Activated CD8-positive, alpha-beta memory T cell treated with anti-CD3 and anti-CD28 coated beads for 48 hours (primary cell): ENCODE measurements around the gene POMGNT2.

Experiments
- DNase-seq, 3 experiments: peaks; one replicate each; pipeline ENCODE4 v3.0.0-alpha.2; 2020; ENCODE audit warnings: low read depth in 2 of 3, low spot score in 2 of 3

The POMGNT2 gene

DNA sequence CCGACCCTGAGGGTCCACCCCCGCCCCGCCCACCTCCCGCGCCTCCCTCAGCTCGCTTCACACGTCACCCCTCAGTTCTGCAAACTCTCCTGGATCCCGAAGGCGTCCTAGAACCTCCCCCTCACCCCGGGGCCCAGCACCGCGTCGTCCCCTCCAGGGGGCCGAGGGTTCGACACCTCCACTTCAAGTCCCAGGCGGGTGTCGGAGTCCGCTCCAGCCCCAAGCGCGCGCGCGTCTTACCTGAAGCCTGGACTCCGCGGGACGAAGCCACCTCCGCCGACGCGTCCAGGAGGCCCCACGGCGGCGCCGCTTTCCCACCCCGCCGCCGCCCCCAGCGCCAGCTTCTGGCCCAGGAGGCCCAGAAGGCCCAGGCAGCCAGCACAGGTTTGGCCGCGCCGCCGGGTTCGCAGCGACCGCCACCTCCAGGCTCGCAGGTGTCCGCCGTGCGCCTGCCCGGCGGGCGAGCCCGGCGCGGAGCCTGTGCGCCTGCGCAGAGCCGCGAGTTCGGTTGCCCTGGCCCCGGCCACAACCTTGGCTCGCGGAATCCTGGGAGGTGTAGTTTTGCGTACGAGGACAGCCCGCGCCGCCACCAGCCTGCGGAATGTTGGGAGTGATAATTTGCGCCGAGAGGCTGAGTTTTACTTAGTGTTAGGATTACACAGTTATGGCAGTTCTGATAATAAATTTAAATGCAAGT, at the start of gene POMGNT2:
Gene POMGNT2, minus strand, starts transcription at position 484 of the 697 bp plus-strand sequence. CDS start 24,648 bp downstream, outside the sequence.
- peak; percentile 70 to 75 (median 71) for DNase-seq

- DNase-seq = no peak
These were observed 49.1 kb upstream of the POMGNT2 start for GRCh38 chr3:43154980-43155379.

DNA sequence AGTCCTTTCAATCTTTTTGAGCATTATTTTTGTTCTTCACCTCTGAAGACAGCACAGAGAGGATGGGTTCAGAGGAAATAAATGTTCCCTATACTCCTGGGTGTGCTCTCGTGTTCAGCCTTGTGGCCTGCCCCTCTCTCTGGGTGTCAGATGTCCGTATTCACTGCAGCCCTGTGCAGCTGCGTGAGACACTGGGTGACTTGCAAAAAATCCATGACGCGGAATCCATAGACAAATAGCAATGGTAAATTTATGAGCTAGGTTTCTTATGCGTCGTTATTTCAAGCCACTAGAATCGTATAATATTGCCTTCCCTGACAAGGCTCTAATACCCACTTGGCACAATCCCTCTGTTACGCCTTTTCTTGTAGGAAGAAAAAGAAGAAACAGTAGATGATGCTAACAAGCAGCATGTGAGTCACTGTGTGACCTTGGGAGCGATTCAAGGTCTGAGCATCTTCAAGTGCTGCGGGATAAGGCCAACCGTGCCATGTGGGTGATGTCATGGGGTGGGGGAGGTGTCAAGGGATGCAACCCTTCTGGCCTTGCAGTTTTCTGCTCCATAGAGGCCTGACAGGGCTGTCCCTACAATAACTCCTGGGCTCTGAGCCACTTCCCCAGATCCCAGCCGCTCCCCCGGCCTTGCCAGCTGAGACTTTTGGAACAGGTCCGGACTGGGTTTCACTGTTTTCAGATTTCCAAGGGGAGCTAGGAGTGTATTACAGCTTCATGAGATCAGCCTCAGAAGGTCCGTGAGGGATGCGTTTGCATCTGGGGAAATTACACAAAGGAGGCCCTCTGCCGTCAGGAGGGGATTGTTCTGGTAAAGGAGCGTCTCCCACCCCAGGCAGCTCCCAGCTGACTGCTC, 47.6 kb upstream of the POMGNT2 start:
- DNase-seq = no peak

DNA sequence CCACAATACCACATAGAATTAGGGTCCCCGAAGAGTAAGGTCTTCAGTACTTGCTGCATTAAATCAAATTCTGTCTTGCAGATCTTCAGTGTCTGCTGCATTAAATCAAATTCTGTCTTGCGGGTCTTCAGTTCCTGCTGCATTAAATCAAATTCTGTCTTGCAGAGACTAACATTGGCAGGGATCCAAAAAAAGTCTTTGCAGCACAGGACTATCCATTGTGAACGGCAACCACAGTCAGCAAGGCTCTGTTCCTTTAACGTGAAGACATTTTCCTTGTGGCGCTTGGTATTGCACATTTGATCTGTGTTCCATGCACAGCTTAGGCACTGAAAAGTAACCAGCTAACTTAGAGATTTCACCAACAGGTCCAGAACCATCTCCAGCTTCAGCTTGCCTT, 46.8 kb upstream of the POMGNT2 start:
- no peak for DNase-seq

DNA sequence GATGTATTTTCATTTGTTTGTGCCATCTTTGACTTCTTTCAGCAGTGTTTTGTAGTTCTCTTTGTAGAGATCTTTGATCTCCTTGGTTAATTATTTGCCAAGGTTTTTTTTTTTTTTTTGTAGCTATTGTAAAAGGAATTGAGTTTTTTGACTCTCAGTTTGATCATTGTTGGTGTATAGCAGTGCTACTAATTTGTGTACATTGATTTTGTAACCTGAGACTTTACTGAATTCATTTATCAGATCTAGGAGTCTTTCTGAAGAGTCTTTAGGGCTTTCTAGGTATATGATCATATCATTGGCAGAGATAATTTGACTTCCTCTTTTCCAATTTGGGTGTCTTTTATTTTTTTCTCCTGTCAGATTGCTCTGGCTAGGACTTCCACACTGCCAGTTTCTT, 42.2 kb upstream of the POMGNT2 start:
- no peak for DNase-seq

- no peak for DNase-seq
These were observed 40.7 kb upstream of the POMGNT2 start for GRCh38 chr3:43146599-43146998.

DNA sequence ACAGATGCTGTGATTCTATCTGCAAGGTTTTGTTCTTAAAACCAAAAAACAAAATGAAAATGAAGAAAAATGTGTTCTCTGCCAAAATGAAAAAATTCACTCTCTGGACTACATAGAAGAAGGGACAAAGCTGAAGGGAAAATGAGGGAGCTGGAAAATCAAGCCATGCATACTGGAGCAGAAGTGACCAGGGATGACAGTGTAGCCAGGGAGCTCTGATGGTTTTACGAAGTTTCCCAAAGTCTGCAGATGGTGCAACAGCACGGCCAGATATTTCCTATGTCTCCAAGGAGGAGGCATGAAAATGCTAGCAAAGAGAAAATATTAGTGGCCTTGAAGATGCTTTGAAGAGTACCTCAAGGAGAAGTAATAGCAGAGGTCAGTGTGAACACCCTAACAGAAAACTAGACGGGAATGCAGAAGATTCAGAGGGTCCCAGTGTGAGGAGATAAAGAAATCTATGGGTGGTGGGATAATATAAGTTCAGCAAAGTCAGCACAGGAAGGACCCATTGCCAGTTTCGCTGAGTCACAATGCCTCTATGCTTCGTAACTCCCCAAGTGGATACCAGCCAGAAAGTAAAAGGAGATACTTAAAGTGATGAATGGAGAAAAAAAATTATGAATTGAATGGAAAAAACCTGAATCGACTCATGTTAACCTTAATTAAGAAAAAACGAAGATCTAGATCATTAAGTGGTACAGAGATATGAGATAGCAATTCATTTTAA, 39.0 kb upstream of the POMGNT2 start:
- no peak for DNase-seq

DNA sequence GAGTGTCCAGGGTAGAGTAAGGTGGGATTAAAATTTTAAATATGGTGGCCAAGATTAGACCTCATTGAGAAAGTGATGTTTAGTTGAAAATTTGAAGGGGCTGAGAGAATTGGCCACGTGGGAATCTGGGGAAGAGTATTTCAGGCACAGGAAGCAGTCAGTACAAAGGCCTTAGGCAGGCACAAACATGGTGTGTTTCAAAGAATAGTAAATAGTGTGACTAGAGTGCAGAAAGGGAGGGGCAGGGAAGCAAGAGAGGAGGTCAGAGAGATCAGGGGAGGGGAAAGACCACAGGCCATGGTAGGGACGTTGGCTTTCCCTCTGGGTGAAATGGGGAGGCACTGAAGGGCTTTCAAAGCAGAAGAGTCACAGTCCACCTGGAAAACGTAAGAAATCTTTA, 36.6 kb upstream of the POMGNT2 start:
- no peak for DNase-seq

DNA sequence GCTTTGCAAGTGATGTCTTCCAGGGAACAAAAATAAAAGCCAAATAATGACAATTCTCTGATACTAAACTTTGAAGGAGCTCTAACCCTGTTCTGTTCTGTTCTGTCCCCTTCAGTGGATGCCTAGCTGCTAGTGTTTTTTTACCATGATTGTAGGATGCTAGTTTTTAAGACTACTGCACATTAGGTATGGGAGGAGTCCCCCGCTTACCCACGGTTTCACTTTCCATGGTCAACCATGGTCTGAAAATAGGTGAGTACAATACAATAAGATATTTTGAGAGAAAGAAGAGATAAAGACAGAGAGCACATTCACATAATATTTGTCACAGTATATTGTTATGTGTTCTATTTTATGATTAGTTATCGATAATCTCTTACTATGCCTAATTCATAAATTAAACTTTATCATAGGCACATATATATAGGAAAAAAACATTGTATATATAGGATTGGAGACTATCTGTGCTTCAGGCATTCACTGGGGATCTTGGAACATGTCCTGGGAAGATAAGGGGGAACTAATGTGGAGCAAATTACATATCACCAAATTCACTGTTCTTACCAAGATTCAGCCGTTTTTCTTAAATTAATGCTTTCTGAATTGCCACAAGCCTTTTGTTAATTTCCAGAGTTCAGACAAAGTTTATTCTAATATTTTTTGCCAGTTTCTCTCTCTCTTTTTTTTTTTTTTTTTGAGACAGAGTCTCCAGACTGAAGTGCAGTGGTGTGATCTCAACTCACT, 32.8 kb upstream of the POMGNT2 start:
- DNase-seq = no peak

GRCh38 chr3:43132870-43133636, 27.2 kb upstream of the POMGNT2 start:
- no peak for DNase-seq

DNA sequence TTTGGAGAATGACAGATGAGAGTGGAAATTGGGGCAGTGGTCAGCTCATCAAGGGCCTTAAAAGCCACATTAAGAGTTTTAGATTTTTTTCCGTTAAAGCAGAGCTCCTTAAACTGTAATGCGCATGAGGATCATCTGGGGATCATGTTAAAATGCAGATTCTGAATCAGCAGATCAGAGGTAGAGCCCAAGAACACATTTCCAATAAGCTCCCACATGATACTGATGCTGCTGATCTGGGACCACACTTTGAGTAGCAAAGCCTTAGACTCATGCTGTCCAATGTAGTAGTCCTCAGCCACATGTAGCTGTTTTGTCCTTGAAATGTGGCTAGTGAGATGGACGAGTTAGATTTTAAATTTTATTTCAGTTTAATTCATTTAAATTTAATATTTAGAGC, 26.3 kb upstream of the POMGNT2 start:
- DNase-seq = no peak

GRCh38 chr3:43128464-43128863, 22.6 kb upstream of the POMGNT2 start:
- no peak for DNase-seq

GRCh38 chr3:43126536-43126935, 20.7 kb upstream of the POMGNT2 start:
- no peak for DNase-seq

DNA sequence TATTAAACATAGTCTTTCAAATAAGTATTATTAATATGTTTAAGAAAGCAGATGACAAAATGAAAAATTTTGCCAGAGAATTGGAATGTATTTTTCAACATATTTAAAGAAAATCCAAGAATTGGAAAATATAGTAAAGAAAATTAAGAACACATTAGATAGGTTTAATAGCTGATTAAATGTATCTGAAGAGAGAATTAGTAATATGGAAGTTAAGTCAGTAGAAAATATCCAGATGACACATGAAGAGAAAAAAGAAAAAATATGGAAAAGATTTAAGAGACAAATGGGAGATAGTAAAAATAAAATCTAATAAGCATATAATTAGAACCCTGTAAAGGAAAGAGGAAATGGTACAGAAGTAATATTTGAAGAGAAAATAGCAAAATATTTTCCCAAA, 18.0 kb upstream of the POMGNT2 start:
- DNase-seq = no peak

- no peak for DNase-seq
These were observed 15.1 kb upstream of the POMGNT2 start for GRCh38 chr3:43120937-43121336.

GRCh38 chr3:43117257-43117656, 11.4 kb upstream of the POMGNT2 start:
- DNase-seq = no peak

GRCh38 chr3:43113671-43114070, 7.8 kb upstream of the POMGNT2 start:
- DNase-seq = no peak

DNA sequence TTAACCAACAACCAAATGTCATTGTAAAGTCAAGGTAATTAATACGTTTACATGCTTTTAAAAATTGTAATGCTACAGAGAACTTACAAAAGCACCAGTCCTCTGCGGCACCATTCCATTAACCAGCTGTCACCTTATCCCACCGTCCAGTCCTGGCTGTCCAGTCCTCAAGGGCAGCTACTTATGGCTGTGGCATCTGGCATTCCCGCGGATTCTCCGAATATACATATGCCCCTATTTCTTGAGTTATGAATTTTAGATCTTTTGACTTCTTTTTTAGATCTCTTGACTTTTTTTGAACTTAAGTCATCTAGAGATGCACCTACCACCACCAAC, 382 bp upstream of the POMGNT2 start:
- no peak for DNase-seq

- DNase-seq = peak in 1 of 3 experiments; percentile 12
These were observed 951 bp downstream of the POMGNT2 start for GRCh38 chr3:43104660-43105595.
